Colon (tissue), 2 donors: ENCODE results near the gene SLAMF8.

ENCODE experiments used
- FAIRE-seq: peaks from 2 replicates; lab custom pipeline; 2012; peaks lifted over from hg19 to GRCh38; lab: Jason Lieb, UNC
- donor health status: control.
- donor health status: control.

Gene SLAMF8

DNA sequence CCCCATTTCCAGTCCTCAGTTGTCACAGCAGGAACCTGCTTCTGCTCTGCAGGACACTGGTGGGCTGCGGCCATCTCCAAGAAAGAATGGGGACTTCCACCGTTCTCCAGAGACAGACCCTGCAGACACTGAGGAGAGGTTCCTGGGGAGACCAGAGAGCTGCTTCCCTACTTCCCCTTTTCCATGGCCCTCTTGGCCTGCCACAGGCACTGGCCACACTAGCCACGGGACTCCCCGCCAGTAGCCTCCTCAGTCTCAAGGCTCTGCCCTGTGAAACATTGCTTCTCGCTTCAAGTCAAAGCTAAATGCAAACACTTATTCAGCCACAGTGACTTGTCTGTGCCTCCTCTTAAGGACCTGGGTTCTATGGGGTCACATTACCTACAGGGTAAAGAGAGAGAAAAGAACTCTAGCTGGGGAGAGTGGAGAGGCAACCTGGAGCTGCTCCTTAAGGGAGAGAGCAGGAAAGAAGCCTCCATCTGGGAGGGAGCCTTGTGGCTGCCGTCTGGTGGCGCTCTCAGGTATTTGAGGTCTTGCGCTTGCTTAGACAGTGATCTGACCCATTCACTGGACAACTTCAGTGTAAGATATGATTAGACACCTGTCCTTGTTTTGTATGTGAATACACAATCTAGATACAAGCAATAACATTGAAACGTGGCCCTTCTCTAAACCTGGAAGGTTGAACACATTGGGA is 5.4 kb upstream of the SLAMF8 start:
- no peak for FAIRE-seq

DNA sequence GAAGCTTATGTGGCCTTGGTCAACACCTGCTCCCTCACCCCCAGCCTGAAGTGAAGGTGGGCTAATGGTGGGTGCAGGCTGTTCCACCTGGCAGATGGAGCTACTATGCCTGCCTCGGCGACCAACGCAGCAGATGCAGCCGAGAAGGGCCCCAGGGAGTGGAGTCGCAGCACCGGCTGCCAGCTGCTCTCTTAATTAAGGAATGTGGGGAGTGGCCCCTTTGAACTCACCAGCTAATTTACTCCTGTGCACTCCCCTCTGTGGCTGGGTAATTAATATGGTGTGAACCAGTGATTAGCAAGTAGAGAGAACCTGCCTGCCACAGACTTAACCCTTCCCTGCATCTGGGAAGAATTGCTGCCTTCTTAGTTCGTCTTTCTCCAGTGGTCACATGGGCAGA is 3.3 kb upstream of the SLAMF8 start:
- FAIRE-seq, result no peak

- no peak for FAIRE-seq
Measured at GRCh38 chr1:159825564-159825963, 1.1 kb upstream of the SLAMF8 start.

DNA sequence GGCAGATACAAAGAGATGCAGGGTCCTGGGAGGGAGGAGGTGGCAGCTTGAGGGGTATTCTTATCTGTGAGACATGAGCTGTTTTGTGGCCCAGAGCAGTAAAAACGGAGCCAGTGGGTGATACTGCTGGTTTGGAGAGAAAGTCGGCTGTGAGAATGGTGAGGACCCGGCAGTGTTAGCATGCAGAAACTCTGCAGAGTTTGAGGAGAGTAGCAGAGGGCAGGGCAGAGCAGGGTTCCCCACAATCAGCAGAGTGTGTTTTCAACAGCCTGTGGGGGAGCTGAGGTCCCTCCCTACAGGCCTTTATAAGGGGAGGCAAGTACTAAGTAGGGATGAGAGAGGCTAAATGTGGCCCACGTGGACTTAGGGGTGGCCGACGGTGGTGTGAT is 423 bp downstream of the SLAMF8 start:
- FAIRE-seq, result no peak

- FAIRE-seq, result no peak
Measured at GRCh38 chr1:159827549-159827948, 876 bp downstream of the SLAMF8 start.

DNA sequence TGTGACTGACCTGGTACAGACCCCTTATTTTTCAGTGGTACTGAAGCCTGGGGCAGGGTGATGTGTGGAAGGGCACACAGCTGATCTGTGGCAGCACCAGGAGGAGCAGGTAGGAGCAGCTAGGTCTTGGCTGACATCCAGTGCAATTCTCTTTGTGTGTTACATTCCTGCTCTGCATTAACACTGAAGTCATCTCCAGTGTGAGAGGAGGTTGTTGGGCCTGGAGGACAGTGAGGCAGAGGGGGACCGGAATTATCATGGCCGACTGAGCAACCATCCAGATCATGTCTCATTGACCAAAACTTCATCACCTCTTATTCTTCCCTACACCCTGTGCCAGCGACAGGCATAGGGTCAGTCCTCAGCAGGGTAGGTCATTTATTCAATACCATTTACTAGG is 1.5 kb downstream of the SLAMF8 start:
- no peak for FAIRE-seq

DNA sequence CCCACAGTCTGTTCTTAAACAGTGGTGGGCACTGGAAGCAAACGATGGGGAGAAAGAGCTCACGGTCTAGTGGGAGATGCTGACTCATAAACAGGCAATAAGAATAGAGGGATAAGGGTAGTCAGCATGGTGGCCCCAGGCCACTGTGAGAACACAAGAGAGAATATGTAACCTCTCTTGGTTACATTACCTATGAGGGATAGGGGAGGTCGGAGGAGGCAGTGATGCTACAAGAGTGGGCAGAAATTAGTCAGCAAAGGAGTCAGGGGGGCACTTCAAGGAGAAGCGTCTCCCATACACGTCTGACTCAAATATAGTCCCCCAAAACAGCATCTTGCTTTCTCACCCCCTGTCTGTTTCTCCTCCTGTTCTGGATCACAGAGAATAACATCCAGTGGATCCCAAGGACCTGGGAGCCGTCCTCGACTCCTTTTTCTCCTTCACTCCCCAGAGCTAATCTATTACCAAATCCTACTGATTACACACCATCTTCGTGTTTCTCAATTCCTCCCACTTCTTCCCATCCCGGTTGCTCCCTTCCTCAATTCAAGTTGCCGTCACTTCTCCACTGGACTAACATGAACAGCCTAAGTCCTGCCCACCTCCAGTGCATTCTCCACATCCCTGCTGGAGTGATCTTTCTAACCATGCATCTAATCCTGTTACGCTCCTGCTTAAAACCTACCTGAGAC is 2.1 kb downstream of the SLAMF8 start:
- FAIRE-seq, result no peak

GRCh38 chr1:159829273-159829634 is 2.6 kb downstream of the SLAMF8 start:
- no peak for FAIRE-seq

DNA sequence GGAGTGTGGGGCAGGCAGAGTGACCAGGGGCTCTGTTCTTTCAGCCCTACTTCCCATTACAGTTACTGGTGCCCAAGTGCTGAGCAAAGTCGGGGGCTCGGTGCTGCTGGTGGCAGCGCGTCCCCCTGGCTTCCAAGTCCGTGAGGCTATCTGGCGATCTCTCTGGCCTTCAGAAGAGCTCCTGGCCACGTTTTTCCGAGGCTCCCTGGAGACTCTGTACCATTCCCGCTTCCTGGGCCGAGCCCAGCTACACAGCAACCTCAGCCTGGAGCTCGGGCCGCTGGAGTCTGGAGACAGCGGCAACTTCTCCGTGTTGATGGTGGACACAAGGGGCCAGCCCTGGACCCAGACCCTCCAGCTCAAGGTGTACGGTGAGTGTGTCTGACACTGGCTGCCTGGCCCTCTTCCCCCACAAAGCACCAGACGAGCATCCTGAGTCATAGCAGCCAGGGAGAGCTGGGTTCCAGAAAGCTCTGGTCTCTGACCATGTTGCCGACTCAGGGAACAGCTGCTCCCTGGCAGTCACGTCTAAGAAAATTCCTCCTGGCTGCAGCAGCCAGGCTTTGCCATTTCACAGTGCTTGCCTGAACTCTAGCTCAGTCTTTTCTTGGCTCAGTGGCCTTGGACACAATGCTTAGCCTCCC is 3.3 kb downstream of the SLAMF8 start:
- no peak for FAIRE-seq

- FAIRE-seq, result no peak
Measured at GRCh38 chr1:159830722-159831121, 4.0 kb downstream of the SLAMF8 start.

DNA sequence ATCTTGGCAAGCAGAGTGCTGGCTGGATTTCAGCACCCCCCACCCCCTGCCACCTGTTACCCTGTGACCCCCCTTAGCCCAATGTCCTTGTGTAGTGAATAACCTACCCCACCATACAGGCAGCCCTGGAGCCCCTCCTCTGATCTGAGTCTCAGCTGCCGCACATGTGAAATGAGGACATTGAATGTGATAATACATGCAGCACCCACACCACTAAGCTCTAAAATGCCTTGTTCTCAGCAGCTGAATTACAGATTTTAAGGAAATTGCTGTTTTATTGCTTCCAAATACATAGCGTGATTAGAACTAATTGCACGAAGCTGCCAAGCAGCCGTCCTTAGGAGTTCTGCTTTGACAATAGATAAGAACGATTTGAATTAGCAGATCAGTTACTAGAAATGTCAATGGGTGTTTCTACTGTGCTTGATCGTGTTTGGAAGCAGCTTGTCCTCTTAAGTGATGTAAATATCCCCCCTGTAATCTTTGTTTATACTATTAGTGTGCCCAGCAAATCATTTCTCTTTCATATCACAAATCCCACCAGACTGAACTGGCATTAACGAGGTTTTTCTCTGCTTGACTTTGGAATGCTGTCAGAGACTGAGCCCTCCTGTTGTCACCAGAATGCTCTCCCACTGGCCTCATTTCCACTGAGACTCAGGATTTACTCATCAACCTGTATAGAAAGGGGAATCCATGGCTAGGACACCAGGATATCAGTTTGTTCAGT is 4.9 kb downstream of the SLAMF8 start:
- FAIRE-seq, result no peak

GRCh38 chr1:159832309-159832708 is 5.6 kb downstream of the SLAMF8 start:
- FAIRE-seq, result no peak

DNA sequence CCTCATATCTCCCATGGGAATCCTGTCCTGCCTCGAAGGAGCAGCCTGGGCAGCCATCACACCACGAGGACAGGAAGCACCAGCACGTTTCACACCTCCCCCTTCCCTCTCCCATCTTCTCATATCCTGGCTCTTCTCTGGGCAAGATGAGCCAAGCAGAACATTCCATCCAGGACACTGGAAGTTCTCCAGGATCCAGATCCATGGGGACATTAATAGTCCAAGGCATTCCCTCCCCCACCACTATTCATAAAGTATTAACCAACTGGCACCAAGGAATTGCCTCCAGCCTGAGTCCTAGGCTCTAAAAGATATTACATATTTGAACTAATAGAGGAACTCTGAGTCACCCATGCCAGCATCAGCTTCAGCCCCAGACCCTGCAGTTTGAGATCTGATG is 8.7 kb downstream of the SLAMF8 start:
- no peak for FAIRE-seq

DNA sequence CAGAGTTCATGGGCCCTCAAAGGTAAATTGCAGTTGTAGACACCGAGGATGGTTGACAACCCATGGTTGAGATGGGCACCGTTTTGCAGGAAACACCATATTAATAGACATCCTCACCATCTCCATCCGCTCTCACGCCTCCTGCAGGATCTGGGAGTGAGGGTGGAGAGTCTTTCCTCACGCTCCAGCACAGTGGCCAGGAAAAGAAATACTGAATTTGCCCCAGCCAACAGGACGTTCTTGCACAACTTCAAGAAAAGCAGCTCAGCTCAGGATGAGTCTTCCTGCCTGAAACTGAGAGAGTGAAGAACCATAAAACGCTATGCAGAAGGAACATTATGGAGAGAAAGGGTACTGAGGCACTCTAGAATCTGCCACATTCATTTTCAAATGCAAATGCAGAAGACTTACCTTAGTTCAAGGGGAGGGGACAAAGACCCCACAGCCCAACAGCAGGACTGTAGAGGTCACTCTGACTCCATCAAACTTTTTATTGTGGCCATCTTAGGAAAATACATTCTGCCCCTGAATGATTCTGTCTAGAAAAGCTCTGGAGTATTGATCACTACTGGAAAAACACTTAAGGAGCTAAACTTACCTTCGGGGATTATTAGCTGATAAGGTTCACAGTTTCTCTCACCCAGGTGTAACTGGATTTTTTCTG is 9.3 kb downstream of the SLAMF8 start:
- FAIRE-seq, result no peak

GRCh38 chr1:159838715-159839114 is 12.0 kb downstream of the SLAMF8 start:
- no peak for FAIRE-seq

GRCh38 chr1:159839116-159839849 is 12.6 kb downstream of the SLAMF8 start:
- no peak for FAIRE-seq

DNA sequence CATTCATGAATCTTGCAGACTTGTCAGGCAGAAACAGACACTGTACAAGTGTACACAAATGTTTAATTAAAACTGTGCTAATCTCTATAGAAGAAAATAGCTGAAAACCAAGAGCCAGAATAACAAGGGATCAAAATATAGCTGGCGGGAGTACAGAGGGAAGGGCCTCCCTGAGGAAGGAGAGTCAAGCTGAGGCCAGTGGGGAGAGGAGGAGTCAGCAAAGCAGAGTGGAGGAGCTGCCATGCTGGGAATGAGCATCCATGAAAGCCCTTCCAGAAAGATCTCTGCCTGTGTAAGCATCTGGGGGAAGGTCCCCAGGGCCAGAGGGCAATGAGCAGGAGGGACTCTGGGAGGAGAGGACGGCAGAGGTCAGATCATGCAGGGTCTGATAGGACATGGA is 15.1 kb downstream of the SLAMF8 start:
- FAIRE-seq, result no peak

GRCh38 chr1:159843459-159843858 is 16.8 kb downstream of the SLAMF8 start:
- no peak for FAIRE-seq

DNA sequence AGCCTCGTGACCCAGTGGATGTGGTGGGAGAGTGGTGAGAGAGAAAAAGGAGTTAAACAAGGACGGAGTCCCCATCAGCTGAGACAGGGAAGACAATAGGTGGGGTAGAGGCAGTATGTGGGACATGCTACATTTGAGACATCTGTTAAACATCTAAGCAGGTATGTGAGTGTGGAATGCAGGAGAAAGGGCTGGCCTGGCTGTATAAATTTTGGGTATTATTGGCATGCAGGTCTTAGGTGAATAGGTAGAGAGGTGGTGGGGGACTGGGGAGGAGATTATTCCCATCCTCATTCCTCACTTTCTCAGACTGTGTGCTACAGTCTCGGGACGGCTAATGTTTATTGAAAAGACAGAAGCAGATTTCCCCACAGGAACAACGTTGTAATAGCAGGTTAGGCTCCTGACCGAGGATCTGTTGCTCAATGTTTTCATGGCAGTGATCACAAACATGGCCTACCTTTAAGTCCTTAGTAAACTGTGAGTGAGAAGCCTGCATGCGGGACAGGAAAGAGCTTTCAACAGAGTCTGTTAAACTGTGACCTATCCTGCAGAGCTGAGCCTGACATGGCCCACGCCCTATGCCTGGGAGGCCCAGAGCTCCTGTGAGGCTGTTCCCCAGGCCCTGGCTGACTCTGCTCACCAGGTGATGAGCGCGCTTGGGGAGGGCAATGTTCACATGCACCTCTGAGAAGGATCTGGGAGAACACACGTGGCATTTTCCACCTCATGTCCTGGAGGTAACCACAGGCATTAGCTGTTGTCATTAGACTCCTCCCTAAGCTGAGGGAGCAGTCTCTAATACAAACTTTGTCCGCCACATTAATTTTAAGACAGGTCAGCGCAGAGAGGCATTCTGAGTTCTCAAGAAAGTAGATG is 19.3 kb downstream of the SLAMF8 start:
- FAIRE-seq, result no peak

DNA sequence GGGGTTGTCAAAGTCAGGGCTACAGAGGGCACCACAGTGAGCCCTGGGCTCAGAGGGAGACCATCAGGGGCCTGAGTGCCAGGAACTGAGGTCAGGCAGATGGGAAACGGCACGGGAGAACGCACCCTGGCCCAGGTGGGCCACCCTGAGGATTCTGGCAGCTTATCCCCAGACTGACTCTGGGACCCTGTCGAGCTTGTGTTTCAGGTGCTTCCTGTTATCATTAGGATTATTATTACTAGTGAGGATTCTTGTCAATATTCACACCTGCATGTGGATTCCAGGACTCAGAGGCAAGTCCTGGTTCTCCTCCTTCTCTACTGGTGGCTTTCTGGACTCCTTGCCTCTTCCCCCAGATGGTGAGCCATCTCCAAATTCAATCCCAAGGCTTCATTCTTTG is 20.6 kb downstream of the SLAMF8 start:
- FAIRE-seq, result no peak

DNA sequence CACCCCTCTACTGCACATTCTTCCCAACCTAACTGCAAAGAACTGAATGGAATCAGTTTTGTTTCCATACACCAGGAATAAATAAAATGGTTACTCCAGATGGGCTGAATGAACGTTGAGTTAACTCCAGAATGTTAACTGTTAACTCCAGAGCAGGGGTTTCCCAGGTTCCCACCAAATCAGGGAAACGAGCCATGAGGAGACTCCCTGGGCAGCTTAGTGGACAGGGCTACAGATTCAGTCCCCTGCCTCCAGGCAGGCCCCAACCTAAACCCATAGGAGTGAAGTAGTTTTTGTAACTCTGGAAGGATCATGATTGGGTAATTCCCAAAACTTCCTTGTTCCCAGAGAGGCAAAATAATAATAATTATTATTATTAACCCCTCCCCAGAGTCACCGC is 21.7 kb downstream of the SLAMF8 start:
- FAIRE-seq, result no peak
